ENCODE measurements around the gene RAP1GAP. TPM values are rescaled to one million over a fixed set of nuclear protein-coding genes. Genes with fewer than 3 reads are reported as not detected.

RAP1GAP gene
- total and polyA plus RNA-seq, 7 donors: 0.04 to 0.57 (median 0.21) TPM; not detected in 2

DNA sequence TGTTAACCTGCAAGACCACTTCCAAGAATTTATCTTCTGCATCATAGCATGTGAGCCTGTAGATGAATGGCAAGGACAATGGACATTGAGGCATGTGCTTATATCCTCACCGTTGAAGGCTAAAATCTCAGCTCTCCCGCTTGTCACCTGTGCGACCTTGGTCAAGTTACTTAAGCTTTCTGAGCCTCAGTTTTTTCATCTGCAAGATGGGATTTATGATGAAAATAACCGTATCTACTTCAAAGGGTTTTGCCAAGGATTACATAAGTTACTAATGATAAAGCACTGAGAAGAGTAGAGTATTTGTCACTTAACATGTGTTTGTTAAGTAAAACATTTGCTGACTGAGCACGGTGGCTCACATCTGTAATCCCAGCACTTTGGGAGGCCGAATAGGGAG lies 14.9 kb downstream of the RAP1GAP start:
- H3K27me3 ChIP-seq (ENCODE audit: insufficient read depth in 3 of 3, low read length in 2 of 3): peaks cover 0 to 34% (median 9%) of the 10 kb centered on the region in 3 donors
- TF ChIP-seq CTCF (IDR thresholded peaks at IDR 0.05): no peak
- H3K4me3 ChIP-seq: no peak overlapping the region
- no peaks in the 10 kb centered on the region for H3K9me3 ChIP-seq
- H3K36me3 ChIP-seq (ENCODE audit: insufficient read depth in 1 of 2, low read depth in 1 of 2): no peaks in the 10 kb centered on the region
- intact Hi-C loops (cut with DNase I): loop anchor here in 1 of 2 donors (10.0 kb wide), 1 partner anchor 419 kb away; no protein-coding TSS in a partner anchor
- ATAC-seq: no peak
- no peak for DNase-seq
- H3K4me1 ChIP-seq: peaks cover 3% of the 10 kb centered on the region
- WGBS, 3 donors: 61 to 76% (median 69%) methylated on average over 6 of the region's 6 CpGs
- no peak overlapping the region for H3K27ac ChIP-seq

GRCh38 chr1:21653744-21654100 lies 15.4 kb downstream of the RAP1GAP start:
- no peaks in the 10 kb centered on the region for H3K36me3 ChIP-seq (ENCODE audit: insufficient read depth in 1 of 2, low read depth in 1 of 2)
- WGBS, 3 donors: 34 to 42% (median 39%) methylated on average over 6 of the region's 6 CpGs
- ATAC-seq (no peak), DNase-seq (peak in 1 of 2 donors; percentile 19)
- peaks cover 3% of the 10 kb centered on the region for H3K4me1 ChIP-seq
- intact Hi-C loops (cut with DNase I): loop anchor here in 1 of 2 donors (10.0 kb wide), 1 partner anchor 419 kb away; no protein-coding TSS in a partner anchor
- no peaks in the 10 kb centered on the region for H3K9me3 ChIP-seq
- no peak overlapping the region for H3K4me3 ChIP-seq
- H3K27me3 ChIP-seq (ENCODE audit: insufficient read depth in 3 of 3, low read length in 2 of 3): peaks cover 0 to 34% (median 9%) of the 10 kb centered on the region in 3 donors
- no peak for TF ChIP-seq CTCF (IDR thresholded peaks at IDR 0.05)
- H3K27ac ChIP-seq: no peak overlapping the region

- no peak for DNase-seq
- Histone ChIP-seq H3K4me1 (peaks cover 3% of the 10 kb centered on the region), H3K27ac (no peak overlapping the region), H3K36me3 (ENCODE audit: insufficient read depth in 1 of 2, low read depth in 1 of 2) (no peaks in the 10 kb centered on the region), H3K9me3 (no peaks in the 10 kb centered on the region), H3K4me3 (no peak overlapping the region), H3K27me3 (ENCODE audit: insufficient read depth in 3 of 3, low read length in 2 of 3) (peaks cover 0 to 34% (median 9%) of the 10 kb centered on the region in 3 donors)
- ATAC-seq: no peak
- no peak for TF ChIP-seq CTCF (IDR thresholded peaks at IDR 0.05)
- intact Hi-C loops (cut with DNase I): loop anchor here in 1 of 2 donors (10.0 kb wide), 1 partner anchor 418 kb away; no protein-coding TSS in a partner anchor
- 65 to 73% (median 66%) methylated on average over 10 of the region's 10 CpGs for WGBS, 3 donors
Measured at GRCh38 chr1:21652937-21653743, 16.0 kb downstream of the RAP1GAP start.

DNA sequence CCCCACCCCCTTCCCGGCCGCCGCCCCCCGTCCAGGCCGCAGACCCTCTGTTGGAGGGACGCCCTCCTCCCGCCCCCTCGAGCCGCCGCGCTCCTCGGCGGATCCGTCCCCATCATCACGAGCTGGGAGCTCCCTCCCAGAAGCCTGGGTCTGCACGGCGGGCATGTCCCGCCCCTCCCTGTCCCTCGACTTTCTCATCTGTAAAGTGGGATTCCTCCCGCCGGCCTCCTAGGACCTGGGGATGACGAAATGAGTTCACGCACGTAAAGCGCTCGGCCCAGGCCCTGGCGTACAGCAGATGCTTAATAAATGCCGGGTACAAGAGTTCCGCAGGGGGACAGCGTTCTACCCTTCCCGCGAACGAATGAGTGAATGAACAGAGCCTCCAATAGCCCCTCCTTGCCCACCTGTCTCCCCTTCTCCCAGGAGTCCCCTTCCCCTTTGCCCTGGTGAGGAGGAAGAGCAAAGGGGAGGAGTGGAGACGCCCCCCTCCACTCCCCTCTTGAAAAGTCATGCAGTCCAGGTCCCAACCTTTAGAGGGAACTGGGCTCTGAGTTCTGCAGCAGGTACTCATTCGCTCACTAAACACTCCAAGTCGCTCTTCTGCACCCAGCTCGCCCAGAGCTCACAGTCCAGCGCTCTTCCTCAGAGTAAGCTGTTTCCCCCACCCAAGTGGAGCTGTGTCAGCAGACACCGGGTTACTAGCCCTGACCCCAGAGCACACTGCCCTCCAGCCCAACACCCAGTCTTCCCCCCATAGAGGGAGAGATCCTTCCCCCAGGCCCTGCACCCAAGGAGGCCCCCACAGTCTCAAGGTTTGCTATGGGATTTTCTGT lies 16.8 kb downstream of the RAP1GAP start:
- DNase-seq: peak in 1 of 2 donors; percentile 50
- 25 to 33% (median 29%) methylated on average over 23 to 39 of the region's 39 CpGs for WGBS, 3 donors
- intact Hi-C loops (cut with DNase I): loop anchor here in 1 of 2 donors (10.0 kb wide), 1 partner anchor 418 kb away; no protein-coding TSS in a partner anchor

More for the DNA sequence above, 16.8 kb downstream of the RAP1GAP start:
- no peak for ATAC-seq
- H3K27me3 ChIP-seq (ENCODE audit: insufficient read depth in 3 of 3, low read length in 2 of 3): peaks cover 0 to 38% (median 9%) of the 10 kb centered on the region in 3 donors
- no peaks in the 10 kb centered on the region for H3K36me3 ChIP-seq (ENCODE audit: insufficient read depth in 1 of 2, low read depth in 1 of 2)
- TF ChIP-seq CTCF (IDR thresholded peaks at IDR 0.05): no peak
- H3K27ac ChIP-seq: no peak overlapping the region
- peak overlapping the region; percentile 44 for H3K4me3 ChIP-seq
- no peaks in the 10 kb centered on the region for H3K9me3 ChIP-seq
- peaks cover 3% of the 10 kb centered on the region for H3K4me1 ChIP-seq

All from psoas muscle (tissue), 8 donors.